ENCODE data around the gene CCNK. TPM values are rescaled to one million over a fixed set of nuclear protein-coding genes. Genes with fewer than 3 reads are reported as not detected.

CCNK gene
- total and polyA plus RNA-seq, 10 of the 15 experiments (the other 5 are each of a cell fraction or from before 2014, with no cell fraction given), result 10.8 to 88.0 (median 22.5) TPM

- H3K4me3 ChIP-seq, result no peak overlapping the region; the same call in 1 of the 2 replicates
- SMC1A ChIA-PET (ENCODE audit: uncharacterized antibody, unreplicated experiment), result interaction anchor here (1.1 to 2.2 kb wide), 2 partner anchors 10 to 11 kb away, joined by 3 to 5 read pairs; no protein-coding TSS in a partner anchor
- H3K27me3 ChIP-seq (replicated peaks in 1 of 2; ENCODE audit: control insufficient read depth in 2 of 2, insufficient read depth in 2 of 2, low read length in 1 of 2), result no peaks in the 10 kb centered on the region
- peaks cover 90% of the 10 kb centered on the region for H3K79me2 ChIP-seq (ENCODE audit: control insufficient read depth, insufficient read depth, low read length)
- no peaks in the 10 kb centered on the region; a peak in 1 of 4 replicates for H3K36me3 ChIP-seq (ENCODE audit: control insufficient read depth in 2 of 2, insufficient read depth in 2 of 2, low read length in 1 of 2)
- peak overlapping the region; percentile 44; the same call in 1 of the 2 replicates for H3K4me2 ChIP-seq (ENCODE audit: control insufficient read depth, insufficient read depth)
- DNase-seq (ENCODE audit: low read depth, low spot score), result no peak
- H3K27ac ChIP-seq (ENCODE audit: control insufficient read depth, insufficient read depth), result no peak overlapping the region
- ATAC-seq, result no peak
- no peak for TF ChIP-seq ZBTB4 (CRISPR knock-in tag; IDR thresholded peaks at IDR 0.05)
- no peak for TF ChIP-seq SUPT20H (IDR thresholded peaks at IDR 0.05; ENCODE audit: borderline replicate concordance, control insufficient read depth, low read depth, low read length)
- no peak for TF ChIP-seq ZBED1 (IDR thresholded peaks at IDR 0.05; ENCODE audit: borderline replicate concordance)
- TF ChIP-seq SIX5 (IDR thresholded peaks at IDR 0.05; ENCODE audit: low read depth, low read length, severe bottlenecking), result no peak
- no peak for TF ChIP-seq ASH2L (IDR thresholded peaks at IDR 0.05; ENCODE audit: borderline replicate concordance, low read depth)
- no peak for TF ChIP-seq RAD21 (IDR thresholded peaks at IDR 0.05; ENCODE audit: insufficient read depth, low read depth, low read length)
- TF ChIP-seq ZNF274 (IDR thresholded peaks at IDR 0.05; ENCODE audit: insufficient read depth, insufficient read length), result no peak
- no peak for TF ChIP-seq IRF3 (IDR thresholded peaks at IDR 0.05)
- TF ChIP-seq CTCF (IDR thresholded peaks at IDR 0.05 in 2 of 3, conservative IDR thresholded peaks at IDR 0.05 in 1 of 3; ENCODE audit: control insufficient read depth in 2 of 3, extremely low read depth in 1 of 3, insufficient read depth in 1 of 3, low read depth in 3 of 3, low read length in 3 of 3), result no peak
- no peak for TF ChIP-seq RELA (IDR thresholded peaks at IDR 0.05; ENCODE audit: borderline replicate concordance, partially characterized antibody)
- no peak for TF ChIP-seq POLR2AphosphoS5 (IDR thresholded peaks at IDR 0.05; ENCODE audit: low read length)
- TF ChIP-seq FOXM1 (IDR thresholded peaks at IDR 0.05; ENCODE audit: low read depth, low read length), result no peak
- TF ChIP-seq BACH1 (IDR thresholded peaks at IDR 0.05; ENCODE audit: borderline replicate concordance), result no peak
- TF ChIP-seq RELB (IDR thresholded peaks at IDR 0.05; ENCODE audit: low read depth), result no peak
- TF ChIP-seq CREB1 (IDR thresholded peaks at IDR 0.05; ENCODE audit: low read depth), result no peak
- RAD21 ChIA-PET (ENCODE audit: unreplicated experiment), result no interaction called here
- no peak for FAIRE-seq
- no peak overlapping the region for H2AFZ ChIP-seq (ENCODE audit: control insufficient read depth, low read depth, low read length)
- no peaks in the 10 kb centered on the region for H3K9me3 ChIP-seq (replicated peaks; ENCODE audit: control insufficient read depth, insufficient read depth, low read length)
- no TSS peak for BruUV-seq (replicated peaks)
- 45% methylated on average over 2 of the region's 2 CpGs for WGBS (ENCODE audit: insufficient coverage, insufficient replicate concordance, low lambda C conversion rate, missing lambda C conversion rate)
- H3K9ac ChIP-seq (ENCODE audit: control insufficient read depth, insufficient read depth, low read length), result peak overlapping the region; percentile 55; the same call in 1 of the 2 replicates
- H4K20me1 ChIP-seq (ENCODE audit: control insufficient read depth, insufficient read depth), result no peaks in the 10 kb centered on the region
- in situ Hi-C loops (cut with MboI) (no loop called here), intact Hi-C loops (cut with micrococcal nuclease; ENCODE audit: unreplicated experiment) (no loop called here)
- POLR2A ChIA-PET, result no interaction called here
- H3K4me1 ChIP-seq (ENCODE audit: control insufficient read depth, insufficient read depth, low read length), result peaks cover 8% of the 10 kb centered on the region
- CTCF ChIA-PET, result no interaction called here
Observed at GRCh38 chr14:99484106-99484505, 2.9 kb downstream of the CCNK start.

Data from GM12878 (cell line).